IMR-90 (cell line): ENCODE results near the gene ARNT2. TPM values are rescaled to one million over a fixed set of nuclear protein-coding genes. Genes with fewer than 3 reads are reported as not detected.

Source experiments
- ATAC-seq: fragments of 200-7000 bp; cut with Tn5 transposase; 2 replicates; pipeline ENCODE4 v1.9.1; 2020; ENCODE audit warnings: low read depth, mild to moderate bottlenecking, moderate library complexity
- BruUV-seq: library from RNA; stranded (reverse); fragments of 400-500 nt; replicated peaks from 2 replicates; lab custom pipeline; 2021; lab: Mats Ljungman, UMichigan
- CTCF ChIA-PET: fragments of 300-600 bp; formaldehyde crosslinking; extraction: SDS; loops from one replicate; lab custom pipeline; 2021; ENCODE audit warnings: antibody characterized with exemption; lab: Yijun Ruan, JAX
- POLR2A ChIA-PET: fragments of 300-600 bp; sonication (Branson Sonifier 250); formaldehyde crosslinking; loops from one replicate; lab custom pipeline; 2022; ENCODE audit warnings: antibody characterized with exemption; ENCODE audit not compliant: unreplicated experiment; lab: Charles Lee
- DNase-seq: peaks from one replicate; pipeline ENCODE4 v3.0.0; 2013
- H2AFZ ChIP-seq: replicated peaks from 2 replicates; pipeline ENCODE3; 2013; ENCODE audit warnings: low read length, mild to moderate bottlenecking; ENCODE audit not compliant: poor library complexity
- H2AK5ac ChIP-seq: 2 replicates; pipeline ENCODE4 v1.6.1; 2013; ENCODE audit warnings: low read depth, low read length, inconsistent platforms
- H2AK9ac ChIP-seq: replicated peaks from 2 replicates; pipeline ENCODE3; 2013; ENCODE audit warnings: mild to moderate bottlenecking, low read depth, low read length, moderate library complexity; ENCODE audit not compliant: poor library complexity
- H2BK120ac ChIP-seq: 2 replicates; pipeline ENCODE4 v1.6.1; 2013; ENCODE audit warnings: low read depth, low read length, inconsistent platforms
- H2BK15ac ChIP-seq: 3 replicates; pipeline ENCODE4 v1.6.1; 2013; ENCODE audit warnings: low read depth, low read length, inconsistent platforms
- H2BK20ac ChIP-seq: 2 replicates; pipeline ENCODE4 v1.6.1; 2013; ENCODE audit warnings: low read depth, mild to moderate bottlenecking, inconsistent platforms, low read length, moderate library complexity
- H2BK5ac ChIP-seq: 2 replicates; pipeline ENCODE4 v1.6.1; 2013; ENCODE audit warnings: mild to moderate bottlenecking, low read depth, low read length, inconsistent platforms; ENCODE audit not compliant: poor library complexity, severe bottlenecking
- H3K14ac ChIP-seq: replicated peaks from 2 replicates; pipeline ENCODE4 v1.6.1; 2013; ENCODE audit warnings: low read depth, low read length, inconsistent platforms
- H3K18ac ChIP-seq: 2 replicates; pipeline ENCODE4 v1.6.1; 2013; ENCODE audit warnings: low read depth, low read length, control low read depth
- H3K23ac ChIP-seq: 2 replicates; pipeline ENCODE4 v1.6.1; 2013; ENCODE audit warnings: low read depth, low read length, inconsistent platforms
- H3K27ac ChIP-seq: 2 replicates; pipeline ENCODE4 v1.5.1; 2013; ENCODE audit warnings: mild to moderate bottlenecking, control low read depth, low read length; ENCODE audit not compliant: insufficient read depth
- H3K27me3 ChIP-seq: 2 replicates; pipeline ENCODE4 v1.6.1; 2013; ENCODE audit warnings: low read length; ENCODE audit not compliant: control insufficient read depth, insufficient read depth
- H3K36me3 ChIP-seq: 2 replicates; pipeline ENCODE4 v1.6.1; 2013; ENCODE audit warnings: low read length, mixed read lengths; ENCODE audit not compliant: control insufficient read depth, insufficient read depth
- H3K4ac ChIP-seq: 2 replicates; pipeline ENCODE4 v1.6.1; 2013; ENCODE audit warnings: low read depth, low read length, inconsistent platforms
- H3K4me1 ChIP-seq: 2 replicates; pipeline ENCODE4 v1.6.1; 2013; ENCODE audit warnings: low read length, mixed read lengths; ENCODE audit not compliant: control insufficient read depth, insufficient read depth
- H3K4me2 ChIP-seq: 2 replicates; pipeline ENCODE4 v1.6.1; 2013; ENCODE audit warnings: low read depth, mild to moderate bottlenecking, control low read depth, low read length, moderate library complexity
- H3K4me3 ChIP-seq: 2 replicates; pipeline ENCODE4 v1.5.1; 2013; ENCODE audit warnings: low read depth, mild to moderate bottlenecking, control low read depth, low read length, moderate library complexity; ENCODE audit not compliant: insufficient read depth
- H3K56ac ChIP-seq: 2 replicates; pipeline ENCODE4 v1.6.1; 2013; ENCODE audit warnings: low read length, inconsistent platforms; ENCODE audit not compliant: insufficient read depth; ENCODE audit errors: extremely low read depth
- H3K79me1 ChIP-seq, 2 experiments: 2 replicates each; pipeline ENCODE4 v1.6.1; 2013; ENCODE audit warnings: low read length in 2 of 2, inconsistent platforms in 1 of 2, low read depth in 1 of 2
- H3K9ac ChIP-seq: 2 replicates; pipeline ENCODE4 v1.6.1; 2013; ENCODE audit warnings: low read depth, low read length, control low read depth
- H3K9me1 ChIP-seq: 2 replicates; pipeline ENCODE4 v1.6.1; 2013; ENCODE audit warnings: low read length, inconsistent platforms; ENCODE audit not compliant: insufficient read depth
- H3K9me3 ChIP-seq: 2 replicates; pipeline ENCODE4 v1.6.1; 2013; ENCODE audit warnings: low read length; ENCODE audit not compliant: control insufficient read depth, insufficient read depth
- H4K20me1 ChIP-seq: 2 replicates; pipeline ENCODE4 v1.6.1; 2013; ENCODE audit warnings: low read length, inconsistent platforms; ENCODE audit not compliant: insufficient read depth
- H4K5ac ChIP-seq: 2 replicates; pipeline ENCODE4 v1.6.1; 2013; ENCODE audit warnings: mild to moderate bottlenecking, low read depth, low read length, control low read depth
- H4K8ac ChIP-seq, 2 experiments: 2 replicates each; pipeline ENCODE4 v1.6.1; 2013; ENCODE audit warnings: low read depth in 2 of 2, low read length in 2 of 2, control low read depth in 1 of 2, inconsistent platforms in 1 of 2
- H4K91ac ChIP-seq: 2 replicates; pipeline ENCODE4 v1.6.1; 2013; ENCODE audit warnings: low read depth, low read length, inconsistent platforms; ENCODE audit not compliant: insufficient read depth
- BHLHE40 ChIP-seq: fragments of 150-350 bp; IDR thresholded peaks from 2 replicates; pipeline ENCODE4 v1.6.1; 2016; ENCODE audit warnings: mild to moderate bottlenecking, low read depth, low read length
- CEBPB ChIP-seq: IDR thresholded peaks from 2 replicates; pipeline ENCODE4 v1.6.1; 2012; ENCODE audit warnings: low read depth, low read length, improper control_type of control experiment
- CHD1 ChIP-seq: IDR thresholded peaks from 2 replicates; pipeline ENCODE4 v1.6.1; 2012; ENCODE audit warnings: low read depth, low read length, improper control_type of control experiment
- MAFK ChIP-seq: IDR thresholded peaks from 2 replicates; pipeline ENCODE4 v1.6.1; 2012; ENCODE audit warnings: low read depth, low read length, improper control_type of control experiment
- MAZ ChIP-seq: IDR thresholded peaks from 2 replicates; pipeline ENCODE4 v1.6.1; 2012; ENCODE audit warnings: low read depth, mild to moderate bottlenecking, low read length, improper control_type of control experiment, moderate library complexity, borderline replicate concordance
- NFE2L2 ChIP-seq: fragments of 150-350 bp; IDR thresholded peaks from 2 replicates; pipeline ENCODE4 v1.6.1; 2016; ENCODE audit warnings: low read depth, mild to moderate bottlenecking, low read length
- POLR2A ChIP-seq: IDR thresholded peaks from 2 replicates; pipeline ENCODE4 v1.6.1; 2012; ENCODE audit warnings: mild to moderate bottlenecking, low read depth, low read length
- RCOR1 ChIP-seq: IDR thresholded peaks from 2 replicates; pipeline ENCODE4 v1.6.1; 2012; ENCODE audit warnings: mild to moderate bottlenecking, low read length, improper control_type of control experiment; ENCODE audit not compliant: insufficient replicate concordance
- SMC3 ChIP-seq: fragments of 150-350 bp; IDR thresholded peaks from 2 replicates; pipeline ENCODE4 v1.6.1; 2016; ENCODE audit warnings: low read depth, mild to moderate bottlenecking, antibody characterized with exemption, low read length, moderate library complexity
- WGBS, 2 experiments: methylation state at CpG; one replicate each; pipeline versions ENCODE4 v1.1.5 to v1.1.7; 2013; ENCODE audit warnings: missing lambda C conversion rate in 2 of 2; ENCODE audit not compliant: insufficient read length in 1 of 2; ENCODE audit errors: extremely low coverage in 2 of 2; 5-methylcytosine and 5-hydroxymethylcytosine counted together
- dilution Hi-C: fragments of 300-500 bp; cut with HindIII; formaldehyde crosslinking; loops from one replicate; pipeline ENCODE4 v1.14.3; 2018; ENCODE audit warnings: low sequenced_read_pairs; ENCODE audit not compliant: unreplicated experiment
- in situ Hi-C: fragments of 300-500 bp; cut with MboI; formaldehyde crosslinking; loops from 3 replicates; pipeline ENCODE4 v1.14.3; 2019; ENCODE audit warnings: low sequenced_read_pairs, inconsistent platforms, mixed read lengths
- intact Hi-C: fragments of 100-400 bp; cut with micrococcal nuclease; formaldehyde crosslinking; loops from 2 replicates; pipeline ENCODE4 v1.10.0; 2022
- polyA plus RNA-seq, 3 experiments: library from polyadenylated mRNA; depleted of rRNA; stranded (reverse); fragments of >200 nt; gene quantifications; 2 replicates each; pipeline ENCODE4 v1.2.3, GENCODE V29; 2012; ENCODE audit warnings: low replicate concordance in 1 of 3
- total RNA-seq: library from RNA; depleted of rRNA; stranded (reverse); fragments of >200 nt; gene quantifications from 2 replicates; pipeline ENCODE4 v1.2.3, GENCODE V29; 2012
- TF ChIP-seq, protein P1 (sequence below): fragments of 150-350 bp; IDR thresholded peaks from 2 replicates; pipeline ENCODE4 v1.6.1; 2016; ENCODE audit warnings: low read depth, mild to moderate bottlenecking, low read length, moderate library complexity, borderline replicate concordance
- TF ChIP-seq, protein P2 (sequence below): conservative IDR thresholded peaks from 2 replicates; pipeline ENCODE4 v1.5.1; 2012; ENCODE audit warnings: mild to moderate bottlenecking, low read depth, low read length, improper control_type of control experiment
- TF ChIP-seq, protein P3 (sequence below): fragments of 150-350 bp; IDR thresholded peaks from 2 replicates; pipeline ENCODE4 v1.6.1; 2017; ENCODE audit warnings: mild to moderate bottlenecking, antibody characterized with exemption, low read length, low read depth

Gene ARNT2
- total and polyA plus RNA-seq, 2 of the 4 experiments (the other 2 are of a cell fraction), result 18.2 to 19.0 TPM

DNA sequence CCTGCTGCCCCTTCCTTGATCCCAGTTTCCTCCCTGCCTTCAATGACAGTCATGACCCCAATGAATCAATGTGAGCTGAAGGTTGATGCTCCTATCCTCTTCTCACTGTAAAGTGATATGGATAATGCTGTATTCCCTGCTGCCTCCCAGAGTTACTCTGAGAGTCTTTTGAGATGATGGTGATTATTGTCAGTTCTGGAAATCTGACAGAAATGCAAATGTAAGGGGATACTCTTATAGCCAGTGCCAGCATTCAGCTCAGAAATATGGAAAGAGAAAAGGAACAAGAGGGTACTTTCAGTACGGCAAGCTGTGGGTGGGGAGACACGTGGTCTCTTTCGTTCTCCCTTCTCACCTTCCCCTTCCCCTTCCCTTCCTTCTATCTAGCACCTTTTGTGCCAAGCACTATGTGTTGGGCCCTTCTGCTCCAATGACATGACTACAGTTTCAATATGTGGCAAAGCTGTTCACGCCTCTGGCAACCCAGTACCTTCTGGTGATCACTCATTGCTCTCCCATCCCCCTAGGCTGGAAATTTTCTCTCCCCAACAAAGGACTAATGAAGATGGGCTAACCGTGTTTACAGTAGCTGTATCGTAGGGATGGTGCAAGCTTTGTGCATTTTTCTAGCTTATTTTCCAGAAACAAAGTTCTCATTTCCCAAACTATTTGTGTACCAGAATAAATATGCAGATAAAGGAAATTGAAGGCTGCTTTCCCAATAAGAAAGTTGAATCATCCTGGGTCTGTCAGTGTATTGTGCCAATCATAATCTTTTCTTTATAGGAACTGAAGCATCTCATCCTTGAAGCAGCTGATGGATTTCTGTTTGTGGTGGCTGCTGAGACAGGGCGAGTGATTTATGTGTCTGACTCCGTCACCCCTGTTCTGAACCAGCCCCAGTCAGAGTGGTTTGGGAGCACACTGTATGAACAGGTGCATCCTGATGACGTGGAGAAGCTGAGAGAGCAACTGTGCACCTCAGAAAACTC lies 70.3 kb downstream of the ARNT2 start (continued):
- no peak for TF ChIP-seq SMC3
- no peak for TF ChIP-seq CEBPB
- TF ChIP-seq CHD1, result no peak
- no peak for TF ChIP-seq POLR2A

DNA sequence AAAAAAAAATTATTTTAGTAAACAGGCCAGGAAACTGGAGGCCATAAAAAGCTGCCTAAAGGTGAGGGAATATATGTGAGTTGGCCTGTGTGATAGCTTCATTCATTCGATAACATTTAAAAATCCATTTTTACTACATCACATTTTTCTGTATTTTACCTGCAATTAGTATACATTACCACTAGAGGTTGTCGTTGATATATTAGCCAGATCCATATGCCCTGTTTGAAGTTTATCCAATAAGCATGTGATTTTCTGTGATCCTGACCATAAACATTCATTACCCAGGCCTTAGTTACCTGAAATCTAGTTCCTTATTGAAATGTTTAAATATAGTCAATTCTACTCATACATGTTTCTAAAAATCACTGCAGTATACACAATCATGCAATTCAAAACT lies 71.4 kb downstream of the ARNT2 start:
- H2AK9ac ChIP-seq, result no peak overlapping the region
- no peak overlapping the region for H2BK15ac ChIP-seq
- ChIA-PET POLR2A (no interaction called here), CTCF (interaction anchor here (0.6 to 1.1 kb wide), 4 partner anchors 13 to 92 kb away, joined by 3 to 5 read pairs (median 4); no protein-coding TSS in a partner anchor)
- DNase-seq, result no peak
- H3K9ac ChIP-seq, result no peak overlapping the region
- no TSS peak for BruUV-seq
- H4K8ac ChIP-seq, result no peak overlapping the region
- intact Hi-C loops, result no loop called here
- H4K5ac ChIP-seq, result no peak overlapping the region
- no peak overlapping the region for H3K4me3 ChIP-seq
- H3K27ac ChIP-seq, result no peak overlapping the region
- H3K4me1 ChIP-seq, result peaks cover 37% of the 10 kb centered on the region
- peaks cover 41% of the 10 kb centered on the region for H3K9me1 ChIP-seq
- no peak overlapping the region for H2AFZ ChIP-seq
- no peak overlapping the region for H3K14ac ChIP-seq
- no peaks in the 10 kb centered on the region for H4K20me1 ChIP-seq
- WGBS, 2 experiments, result no CpG with 5 or more reads among the region's 2 CpGs
- H3K27me3 ChIP-seq, result no peaks in the 10 kb centered on the region
- in situ Hi-C loops, result no loop called here
- ATAC-seq, result no peak
- no peak overlapping the region for H2AK5ac ChIP-seq
- peaks cover 5% of the 10 kb centered on the region for H3K9me3 ChIP-seq
- H2BK5ac ChIP-seq, result peak overlapping the region; percentile 88
- no peak overlapping the region for H3K56ac ChIP-seq
- no peak overlapping the region for H2BK20ac ChIP-seq
- dilution Hi-C loops, result no loop called here
- H3K36me3 ChIP-seq, result peaks cover 4% of the 10 kb centered on the region; the same call in 1 of the 2 replicates
- H3K4me2 ChIP-seq, result no peak overlapping the region
- H4K91ac ChIP-seq, result no peak overlapping the region
- H3K18ac ChIP-seq, result no peak overlapping the region
- H3K4ac ChIP-seq, result no peak overlapping the region
- H2BK120ac ChIP-seq, result no peak overlapping the region
- H3K79me1 ChIP-seq, result peaks cover 26 to 40% of the 10 kb centered on the region in 2 experiments; a peak in 3 of 4 replicates
- H3K23ac ChIP-seq, result no peak overlapping the region
- TF ChIP-seq MAZ, result no peak
- no peak for TF ChIP-seq RCOR1
- TF ChIP-seq, protein P1, sequence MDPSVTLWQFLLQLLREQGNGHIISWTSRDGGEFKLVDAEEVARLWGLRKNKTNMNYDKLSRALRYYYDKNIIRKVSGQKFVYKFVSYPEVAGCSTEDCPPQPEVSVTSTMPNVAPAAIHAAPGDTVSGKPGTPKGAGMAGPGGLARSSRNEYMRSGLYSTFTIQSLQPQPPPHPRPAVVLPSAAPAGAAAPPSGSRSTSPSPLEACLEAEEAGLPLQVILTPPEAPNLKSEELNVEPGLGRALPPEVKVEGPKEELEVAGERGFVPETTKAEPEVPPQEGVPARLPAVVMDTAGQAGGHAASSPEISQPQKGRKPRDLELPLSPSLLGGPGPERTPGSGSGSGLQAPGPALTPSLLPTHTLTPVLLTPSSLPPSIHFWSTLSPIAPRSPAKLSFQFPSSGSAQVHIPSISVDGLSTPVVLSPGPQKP, result no peak
- TF ChIP-seq, protein P2, sequence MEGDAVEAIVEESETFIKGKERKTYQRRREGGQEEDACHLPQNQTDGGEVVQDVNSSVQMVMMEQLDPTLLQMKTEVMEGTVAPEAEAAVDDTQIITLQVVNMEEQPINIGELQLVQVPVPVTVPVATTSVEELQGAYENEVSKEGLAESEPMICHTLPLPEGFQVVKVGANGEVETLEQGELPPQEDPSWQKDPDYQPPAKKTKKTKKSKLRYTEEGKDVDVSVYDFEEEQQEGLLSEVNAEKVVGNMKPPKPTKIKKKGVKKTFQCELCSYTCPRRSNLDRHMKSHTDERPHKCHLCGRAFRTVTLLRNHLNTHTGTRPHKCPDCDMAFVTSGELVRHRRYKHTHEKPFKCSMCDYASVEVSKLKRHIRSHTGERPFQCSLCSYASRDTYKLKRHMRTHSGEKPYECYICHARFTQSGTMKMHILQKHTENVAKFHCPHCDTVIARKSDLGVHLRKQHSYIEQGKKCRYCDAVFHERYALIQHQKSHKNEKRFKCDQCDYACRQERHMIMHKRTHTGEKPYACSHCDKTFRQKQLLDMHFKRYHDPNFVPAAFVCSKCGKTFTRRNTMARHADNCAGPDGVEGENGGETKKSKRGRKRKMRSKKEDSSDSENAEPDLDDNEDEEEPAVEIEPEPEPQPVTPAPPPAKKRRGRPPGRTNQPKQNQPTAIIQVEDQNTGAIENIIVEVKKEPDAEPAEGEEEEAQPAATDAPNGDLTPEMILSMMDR, result no peak
- no peak for TF ChIP-seq CEBPB
- TF ChIP-seq, protein P3, sequence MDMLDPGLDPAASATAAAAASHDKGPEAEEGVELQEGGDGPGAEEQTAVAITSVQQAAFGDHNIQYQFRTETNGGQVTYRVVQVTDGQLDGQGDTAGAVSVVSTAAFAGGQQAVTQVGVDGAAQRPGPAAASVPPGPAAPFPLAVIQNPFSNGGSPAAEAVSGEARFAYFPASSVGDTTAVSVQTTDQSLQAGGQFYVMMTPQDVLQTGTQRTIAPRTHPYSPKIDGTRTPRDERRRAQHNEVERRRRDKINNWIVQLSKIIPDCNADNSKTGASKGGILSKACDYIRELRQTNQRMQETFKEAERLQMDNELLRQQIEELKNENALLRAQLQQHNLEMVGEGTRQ, result no peak
- TF ChIP-seq NFE2L2, result no peak
- TF ChIP-seq BHLHE40, result no peak
- TF ChIP-seq CHD1, result no peak
- no peak for TF ChIP-seq MAFK
